HepG2 (cell line): Measurements from ENCODE around the gene WWC1.

ENCODE experiments used
- ATF4 ChIP-seq, 2 experiments: fragments of 450-650 bp in 1 of 2; sonication (generic) in 1 of 2; formaldehyde crosslinking; IDR thresholded peaks; 2 replicates each; pipeline versions ENCODE4 v1.5.0 to v1.8.0; 2020 to 2022; ENCODE audit warnings: mild to moderate bottlenecking in 1 of 2, missing genetic modification reagents in 1 of 2
- BHLHE40 ChIP-seq: IDR thresholded peaks from 2 replicates; pipeline ENCODE4 v1.6.1; 2011; ENCODE audit warnings: low read length, improper control_type of control experiment
- FOXO4 ChIP-seq: sonication (generic); formaldehyde crosslinking; conservative IDR thresholded peaks from 2 replicates; pipeline ENCODE4 v1.8.1; 2023; ENCODE audit warnings: missing genetic modification reagents
- HMGXB4 ChIP-seq, 2 experiments: sonication (generic) in 1 of 2; formaldehyde crosslinking in 1 of 2; IDR thresholded peaks; 2 replicates each; pipeline versions ENCODE4 v1.4.0 to v1.6.1; 2018 to 2020; ENCODE audit warnings: missing genetic modification reagents in 2 of 2, borderline replicate concordance in 1 of 2, low read depth in 1 of 2, mild to moderate bottlenecking in 1 of 2, missing biosample characterization in 1 of 2
- MAFF ChIP-seq: IDR thresholded peaks from 2 replicates; pipeline ENCODE4 v1.6.1; 2011; ENCODE audit warnings: low read depth, low read length, improper control_type of control experiment
- MEIS1 ChIP-seq: sonication (generic); formaldehyde crosslinking; IDR thresholded peaks from 2 replicates; pipeline ENCODE4 v1.9.0; 2021; ENCODE audit warnings: mild to moderate bottlenecking, missing genetic modification reagents, moderate library complexity, borderline replicate concordance
- ONECUT2 ChIP-seq: sonication (generic); formaldehyde crosslinking; IDR thresholded peaks from 2 replicates; pipeline ENCODE4 v1.4.0; 2020; ENCODE audit warnings: missing genetic modification reagents
- ZNF746 ChIP-seq: sonication (generic); formaldehyde crosslinking; IDR thresholded peaks from 2 replicates; pipeline ENCODE4 v1.8.0; 2022; ENCODE audit warnings: mild to moderate bottlenecking, missing genetic modification reagents
- ZNF747 ChIP-seq: sonication (generic); formaldehyde crosslinking; IDR thresholded peaks from 2 replicates; pipeline ENCODE4 v1.8.1; 2023; ENCODE audit warnings: missing genetic modification reagents, mild to moderate bottlenecking, borderline replicate concordance
- ZSCAN29 ChIP-seq: sonication (generic); formaldehyde crosslinking; conservative IDR thresholded peaks from 2 replicates; pipeline ENCODE4 v1.4.0; 2020; ENCODE audit warnings: mild to moderate bottlenecking, missing genetic modification reagents

GRCh38 chr5:168316139-168316578 lies 24.7 kb downstream of the WWC1 start:
- TF ChIP-seq ZNF746 (CRISPR knock-in tag) (no peak), HMGXB4 (CRISPR knock-in tag; IDR thresholded peaks at IDR 0.05; ENCODE audit: borderline replicate concordance in 1 of 2, low read depth in 1 of 2) (no peak), MAFF (0 out of 2 replicates have a peak, but pooled peaks have one; percentile 9), FOXO4 (CRISPR knock-in tag) (no peak), ONECUT2 (no peak), ZSCAN29 (no peak), MEIS1 (CRISPR knock-in tag) (no peak), ATF4 (CRISPR knock-in tag; IDR thresholded peaks at IDR 0.05) (no peak), ZNF747 (no peak), BHLHE40 (no peak)
